ENCODE measurements around the gene ZNF215. TPM values are rescaled to one million over a fixed set of nuclear protein-coding genes. Genes with fewer than 3 reads are reported as not detected.

The ZNF215 gene
- total RNA-seq, 3 donors from 2014 or later, result 3.0 to 7.5 (median 5.1) TPM

DNA sequence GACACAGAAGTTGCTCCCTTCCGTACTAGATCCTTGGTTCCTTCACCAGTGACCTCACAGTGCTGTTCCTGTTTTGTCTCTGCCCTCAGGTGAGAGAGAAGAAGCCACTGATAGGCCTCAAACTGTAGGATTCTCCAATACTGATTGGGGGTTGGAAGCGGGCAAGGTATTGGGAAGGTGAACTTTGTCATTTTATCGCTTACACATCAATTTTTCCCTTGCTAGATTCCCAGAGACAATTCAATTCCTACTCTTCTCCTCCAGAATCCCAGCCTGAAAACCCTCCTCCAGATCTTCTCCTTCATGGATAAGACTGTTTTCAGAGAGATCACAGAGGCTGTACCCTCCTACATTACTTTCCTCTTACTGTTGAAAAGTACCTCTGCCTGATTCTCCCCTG lies 14.8 kb upstream of the ZNF215 start:
- TF ChIP-seq, protein P1, sequence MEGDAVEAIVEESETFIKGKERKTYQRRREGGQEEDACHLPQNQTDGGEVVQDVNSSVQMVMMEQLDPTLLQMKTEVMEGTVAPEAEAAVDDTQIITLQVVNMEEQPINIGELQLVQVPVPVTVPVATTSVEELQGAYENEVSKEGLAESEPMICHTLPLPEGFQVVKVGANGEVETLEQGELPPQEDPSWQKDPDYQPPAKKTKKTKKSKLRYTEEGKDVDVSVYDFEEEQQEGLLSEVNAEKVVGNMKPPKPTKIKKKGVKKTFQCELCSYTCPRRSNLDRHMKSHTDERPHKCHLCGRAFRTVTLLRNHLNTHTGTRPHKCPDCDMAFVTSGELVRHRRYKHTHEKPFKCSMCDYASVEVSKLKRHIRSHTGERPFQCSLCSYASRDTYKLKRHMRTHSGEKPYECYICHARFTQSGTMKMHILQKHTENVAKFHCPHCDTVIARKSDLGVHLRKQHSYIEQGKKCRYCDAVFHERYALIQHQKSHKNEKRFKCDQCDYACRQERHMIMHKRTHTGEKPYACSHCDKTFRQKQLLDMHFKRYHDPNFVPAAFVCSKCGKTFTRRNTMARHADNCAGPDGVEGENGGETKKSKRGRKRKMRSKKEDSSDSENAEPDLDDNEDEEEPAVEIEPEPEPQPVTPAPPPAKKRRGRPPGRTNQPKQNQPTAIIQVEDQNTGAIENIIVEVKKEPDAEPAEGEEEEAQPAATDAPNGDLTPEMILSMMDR (IDR thresholded peaks at IDR 0.05), result no peak
- Histone ChIP-seq H3K4me1 (ENCODE audit: low read depth) (no peaks in the 10 kb centered on the region), H3K4me3 (no peak overlapping the region), H3K36me3 (ENCODE audit: low read depth) (no peaks in the 10 kb centered on the region), H3K9me3 (no peaks in the 10 kb centered on the region)
- intact Hi-C loops (cut with DNase I, micrococcal nuclease), result no loop called here
- DNase-seq (no peak), ATAC-seq (no peak)

GRCh38 chr11:6911948-6912347 lies 14.3 kb upstream of the ZNF215 start:
- TF ChIP-seq, protein P1 (IDR thresholded peaks at IDR 0.05), result no peak
- Histone ChIP-seq H3K4me1 (ENCODE audit: low read depth) (no peaks in the 10 kb centered on the region), H3K4me3 (no peak overlapping the region), H3K9me3 (no peaks in the 10 kb centered on the region), H3K36me3 (ENCODE audit: low read depth) (no peaks in the 10 kb centered on the region)
- DNase-seq, result no peak
- ATAC-seq, result no peak
- intact Hi-C loops (cut with DNase I, micrococcal nuclease), result no loop called here

- no peaks in the 10 kb centered on the region for H3K36me3 ChIP-seq (ENCODE audit: low read depth)
- ATAC-seq, result no peak
- intact Hi-C loops (cut with DNase I, micrococcal nuclease), result no loop called here
These were observed 6.5 kb upstream of the ZNF215 start for GRCh38 chr11:6919698-6920097.

DNA sequence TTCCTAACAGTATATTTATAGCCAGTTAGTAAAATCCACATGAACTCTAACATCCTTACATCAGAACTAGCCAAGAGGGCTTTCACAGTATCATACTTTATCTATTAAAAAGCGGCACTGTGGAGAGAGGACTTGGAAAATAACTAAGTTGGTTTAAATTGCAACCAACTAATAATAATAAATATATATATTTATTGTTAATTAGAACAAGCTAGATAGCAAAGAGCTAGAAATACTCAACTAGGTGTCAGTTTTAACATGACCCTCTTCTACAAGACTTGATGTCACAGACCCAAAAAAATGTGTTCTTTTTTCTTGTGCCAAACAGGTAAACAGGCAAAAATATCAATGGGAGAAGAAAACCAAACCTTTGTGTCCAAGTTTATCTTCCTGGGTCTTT lies 5.5 kb upstream of the ZNF215 start, which contains the start of gene OR2D3:
Gene OR2D3 (plus strand): TSS at position 301 of the 400 bp plus-strand sequence. CDS start 0 bp downstream, at position 301.
- Histone ChIP-seq H3K36me3 (ENCODE audit: low read depth) (no peaks in the 10 kb centered on the region), H3K4me1 (ENCODE audit: low read depth) (no peaks in the 10 kb centered on the region), H3K4me3 (no peak within 1 kb of the TSS), H3K9me3 (no peaks in the 10 kb centered on the region)
- DNase-seq (no peak), ATAC-seq (no peak)
- TF ChIP-seq, protein P1 (IDR thresholded peaks at IDR 0.05), result no peak
- intact Hi-C loops (cut with DNase I, micrococcal nuclease), result no loop called here

More at GRCh38 chr11:6919698-6920097, 6.5 kb upstream of the ZNF215 start:
- no peak for DNase-seq
- no peaks in the 10 kb centered on the region for H3K4me1 ChIP-seq (ENCODE audit: low read depth)
- H3K4me3 ChIP-seq, result no peak overlapping the region
- H3K9me3 ChIP-seq, result no peaks in the 10 kb centered on the region
- TF ChIP-seq, protein P1 (IDR thresholded peaks at IDR 0.05), result no peak

GRCh38 chr11:6925007-6925577 lies 1.1 kb upstream of the ZNF215 start:
- intact Hi-C loops (cut with DNase I, micrococcal nuclease), result no loop called here
- no peak for DNase-seq
- Histone ChIP-seq H3K4me3 (no peak overlapping the region), H3K36me3 (ENCODE audit: low read depth) (no peaks in the 10 kb centered on the region), H3K9me3 (no peaks in the 10 kb centered on the region), H3K4me1 (ENCODE audit: low read depth) (peaks cover 7% of the 10 kb centered on the region)
- no peak for ATAC-seq
- TF ChIP-seq, protein P1 (IDR thresholded peaks at IDR 0.05), result no peak
